ENCODE data around the gene DNAJC5G.
A peak's percentile ranks its signal among the peaks of the same experiment; 100 is the strongest.
"Not testable (repeated sequence)": the region's sequence is repeated elsewhere in the genome, so short reads cannot be mapped to it uniquely, and the experiment has no call there.

DNAJC5G gene

DNA sequence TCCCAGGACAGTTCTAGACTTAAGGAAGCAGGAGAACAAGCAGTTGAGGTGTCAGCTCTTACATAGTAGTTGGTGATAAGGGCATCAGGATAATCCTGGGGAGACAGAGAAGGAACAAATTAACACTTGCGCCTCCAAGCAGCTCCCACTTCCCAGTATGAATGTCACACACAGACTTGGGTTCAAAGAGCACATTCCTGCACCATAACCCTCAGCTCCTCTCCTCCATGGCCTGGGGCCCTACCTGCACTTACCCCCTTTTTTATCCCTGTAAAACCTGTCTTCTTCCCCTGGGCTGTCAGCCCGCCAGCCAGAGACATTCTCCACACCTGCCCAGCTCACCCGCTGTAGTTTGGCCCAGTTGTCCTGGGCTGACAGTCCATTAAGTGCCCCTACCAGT is 36.9 kb downstream of the DNAJC5G start:
- no peak for DNase-seq

DNA sequence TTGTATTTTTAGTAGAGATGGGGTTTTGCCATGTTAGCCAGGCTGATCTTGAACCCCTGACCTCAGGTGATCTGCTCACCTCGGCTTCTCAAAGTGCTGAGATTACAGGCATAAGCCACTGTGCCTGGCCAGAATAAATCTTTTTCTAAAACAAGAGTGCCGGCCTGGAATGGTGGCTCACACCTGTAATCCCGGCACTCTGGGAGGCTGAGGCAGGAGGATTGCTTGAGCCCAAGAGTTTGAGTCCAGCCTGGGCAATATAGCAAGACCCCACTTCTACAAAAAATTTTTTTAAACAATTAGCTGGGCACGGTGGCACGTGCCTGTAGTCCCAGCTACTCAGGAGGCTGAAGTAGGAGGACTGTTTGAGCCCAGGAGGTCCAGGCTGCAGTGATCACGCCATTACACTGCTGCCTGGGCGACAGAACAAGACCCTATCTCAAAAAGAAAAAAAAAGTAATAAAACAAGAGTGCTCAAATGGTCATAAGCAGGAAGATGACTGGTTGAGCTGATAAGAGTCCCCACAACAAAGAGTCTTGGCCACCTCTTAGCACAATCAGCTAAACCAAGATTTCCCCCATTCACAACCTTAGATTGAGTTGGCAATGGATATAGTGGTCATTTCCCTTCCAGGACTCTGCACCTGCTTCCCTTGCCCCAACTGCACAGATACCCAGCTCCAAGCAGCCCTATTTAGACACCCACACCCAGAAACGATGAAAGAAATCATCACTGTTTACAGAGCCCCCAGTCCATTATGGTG is 38.8 kb downstream of the DNAJC5G start:
- DNase-seq, result no peak

DNA sequence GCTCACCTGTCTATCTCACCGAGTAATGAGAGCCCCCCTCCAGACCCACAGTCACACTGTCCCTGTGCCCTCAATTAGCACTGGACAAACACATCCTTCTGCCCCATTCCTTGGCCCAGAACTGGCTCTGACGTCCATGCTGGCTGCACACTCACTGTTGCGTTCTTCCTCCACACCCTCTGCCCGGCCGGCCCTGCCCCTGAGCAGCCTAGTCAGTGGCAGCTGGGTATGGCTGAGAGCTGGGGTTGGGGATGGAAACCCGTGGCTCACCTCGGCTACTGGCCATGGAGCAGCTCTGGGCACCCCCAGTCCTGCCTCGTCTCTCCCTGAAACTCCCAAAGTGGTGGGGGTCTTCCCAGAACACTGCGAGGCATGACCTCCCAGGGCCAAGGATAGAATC is 39.5 kb downstream of the DNAJC5G start:
- DNase-seq, result no peak

DNA sequence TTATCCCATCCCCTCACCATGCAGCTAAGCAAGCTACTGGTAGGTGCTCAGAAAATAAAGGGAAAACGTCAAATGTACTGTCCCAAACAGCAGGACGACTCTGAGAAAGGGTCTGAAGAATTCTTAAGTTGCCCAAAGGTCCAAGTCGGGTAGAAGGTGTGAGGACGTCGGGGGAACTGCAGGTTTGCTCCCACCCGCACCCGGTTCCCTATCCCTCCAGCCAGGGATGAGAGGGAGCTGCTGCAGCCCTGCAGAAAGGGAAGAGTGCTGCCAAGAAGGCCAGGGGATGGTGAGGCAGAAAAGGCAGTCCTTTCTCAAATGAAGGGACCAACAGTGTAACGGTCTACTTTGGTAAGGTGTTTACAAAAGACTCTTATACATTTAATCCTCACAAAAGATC is 39.9 kb downstream of the DNAJC5G start:
- DNase-seq, result no peak

DNA sequence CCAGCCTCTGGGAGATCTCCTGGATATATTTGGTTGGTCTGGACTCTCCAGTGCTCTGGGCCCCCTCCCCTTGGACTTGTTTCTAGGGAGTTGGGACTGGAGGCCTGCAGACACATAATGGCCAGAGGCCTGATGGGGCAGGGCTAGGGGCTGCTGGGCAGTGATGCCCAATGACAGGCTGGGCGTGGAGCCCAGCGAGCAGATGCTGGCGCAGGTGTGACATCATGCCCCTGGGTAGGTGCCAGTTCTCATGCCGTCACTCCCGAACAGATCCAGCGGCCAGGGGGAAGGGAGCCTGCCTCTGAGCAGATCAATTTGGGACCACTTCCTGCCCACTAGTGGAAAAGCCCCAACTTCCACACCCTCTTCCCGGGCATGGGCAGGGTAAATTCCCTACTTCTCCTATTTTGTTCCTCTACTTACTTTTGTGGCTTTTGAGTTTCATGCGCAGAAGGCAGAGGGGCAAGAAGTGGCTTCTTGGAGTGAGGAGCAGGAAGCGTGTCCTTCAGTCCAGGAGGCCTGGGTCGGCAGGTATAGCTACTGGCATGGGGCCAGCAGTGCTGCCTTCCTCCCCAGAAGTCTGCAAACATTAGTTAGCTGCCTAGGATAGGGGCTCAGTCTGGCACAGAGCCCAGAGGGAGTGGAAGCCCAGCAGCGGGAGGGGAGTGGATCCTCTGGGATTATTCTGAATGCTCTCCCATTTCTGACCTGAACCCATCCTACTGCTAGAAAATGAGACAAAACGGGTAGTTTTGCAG is 41.6 kb downstream of the DNAJC5G start:
- DNase-seq, result no peak

DNA sequence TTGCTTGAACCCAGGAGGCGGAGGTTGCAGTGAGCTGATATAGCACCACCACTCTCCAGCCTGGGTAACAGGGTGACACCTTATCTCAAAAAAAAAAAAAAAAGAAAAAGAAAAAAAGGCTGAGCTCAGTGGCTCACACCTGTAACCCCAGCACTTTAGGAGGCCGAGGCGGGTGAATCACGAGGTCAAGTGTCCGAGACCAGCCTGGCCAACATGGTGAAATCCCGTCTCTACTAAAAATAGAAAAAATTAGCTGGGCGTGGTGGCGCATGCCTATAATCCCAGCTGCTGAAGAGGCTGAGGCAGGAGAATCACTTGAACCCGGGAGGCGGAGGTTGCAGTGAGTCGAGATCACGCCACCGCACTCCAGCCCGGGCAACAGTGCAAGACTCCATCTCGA is 44.6 kb downstream of the DNAJC5G start:
- DNase-seq, result not testable (repeated sequence)

DNA sequence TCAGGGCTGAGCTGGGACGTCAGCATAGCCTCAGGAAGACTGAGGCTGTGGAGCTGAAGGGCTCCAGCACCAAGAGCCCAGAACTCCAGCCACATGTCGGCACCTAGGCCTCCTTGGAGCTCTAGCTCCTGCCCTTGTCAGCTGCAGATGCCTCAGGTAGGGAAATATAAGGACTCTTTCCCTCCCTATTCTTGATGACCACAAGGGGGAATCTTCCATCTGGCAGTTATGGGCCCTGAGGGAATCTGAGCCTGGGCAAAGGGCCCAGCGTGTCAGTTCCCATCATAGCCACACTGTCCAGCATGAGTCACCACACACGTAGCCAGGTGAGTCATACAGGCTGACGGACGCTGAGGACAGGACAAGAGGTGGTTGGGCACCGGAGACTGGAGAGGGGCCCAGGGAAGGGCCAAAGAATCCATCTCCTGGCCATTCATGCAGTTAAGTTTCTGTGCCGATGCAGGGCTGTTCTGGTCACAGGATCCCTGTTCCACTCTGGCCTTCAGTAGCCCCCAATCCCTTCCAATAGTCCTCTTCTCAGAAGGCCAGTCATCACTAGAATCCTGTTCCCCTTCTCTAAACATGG is 45.8 kb downstream of the DNAJC5G start:
- DNase-seq, result no peak

DNA sequence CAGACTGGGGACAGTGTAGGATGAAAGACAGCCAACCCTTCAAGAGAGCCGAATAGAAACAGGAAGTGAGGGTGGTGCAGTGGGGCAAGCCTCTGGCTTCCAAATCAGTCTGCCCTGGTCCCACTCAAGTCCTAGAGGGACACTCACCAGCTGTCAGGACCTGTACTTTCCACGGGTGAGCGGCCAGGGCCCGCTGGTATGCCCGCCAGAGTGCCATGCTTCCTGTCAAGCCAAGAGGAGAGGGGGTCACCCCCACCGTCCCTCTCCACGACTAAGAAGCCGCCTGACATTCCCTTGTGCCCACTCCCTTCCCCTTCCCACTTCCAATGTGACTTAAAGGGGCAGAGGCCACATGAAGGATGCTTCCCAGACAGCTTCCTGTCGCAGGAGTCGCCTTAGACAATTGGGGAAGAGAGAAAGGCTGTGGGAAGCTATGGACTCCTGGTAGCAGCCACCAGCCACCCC is 47.1 kb downstream of the DNAJC5G start:
- DNase-seq, result peak; percentile 63

DNA sequence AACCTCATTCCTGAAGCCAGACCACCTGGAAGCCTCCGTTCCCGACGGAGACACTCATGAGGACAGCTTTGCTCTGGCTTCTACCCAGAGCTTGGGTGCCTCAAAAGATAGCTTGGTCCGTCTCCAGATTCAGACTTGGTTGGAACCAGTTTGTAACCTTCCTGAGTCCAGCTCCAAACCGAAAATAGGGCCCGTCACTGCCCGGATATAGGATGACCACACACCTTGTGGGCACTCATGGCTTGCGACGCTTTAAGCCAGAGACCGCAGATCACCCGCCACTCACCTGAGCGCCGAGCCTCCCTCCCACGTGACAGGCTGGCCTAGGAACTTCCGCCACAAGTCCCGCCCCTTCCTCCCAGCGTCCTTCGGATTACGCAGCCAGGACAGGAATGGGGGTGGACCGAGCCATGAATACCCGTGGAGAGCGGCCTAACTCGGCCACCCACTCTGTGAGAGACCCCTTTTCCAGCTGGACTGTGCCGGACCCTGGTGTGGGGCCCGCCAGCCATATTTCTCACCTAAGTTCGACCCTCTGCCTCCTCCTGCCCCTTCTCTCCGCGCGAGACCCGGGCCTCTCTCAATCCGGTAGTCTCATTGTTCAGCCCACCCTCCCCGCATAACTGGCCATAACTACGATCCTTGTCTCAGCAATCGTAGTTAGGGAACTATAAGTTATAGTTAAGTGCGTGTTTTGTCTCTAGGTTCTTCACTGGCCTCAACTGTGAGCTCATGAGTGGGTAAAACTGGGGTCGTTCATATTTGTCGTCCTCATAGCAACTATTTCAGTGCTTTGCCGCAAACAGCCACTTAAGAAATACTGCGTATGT is 47.7 kb downstream of the DNAJC5G start, which contains the start of gene MPV17:
Gene MPV17, minus strand, starts transcription at position 332 of the 830 bp plus-strand sequence. CDS start 580 bp downstream, outside the sequence.
- peak; percentile 91 for DNase-seq

DNA sequence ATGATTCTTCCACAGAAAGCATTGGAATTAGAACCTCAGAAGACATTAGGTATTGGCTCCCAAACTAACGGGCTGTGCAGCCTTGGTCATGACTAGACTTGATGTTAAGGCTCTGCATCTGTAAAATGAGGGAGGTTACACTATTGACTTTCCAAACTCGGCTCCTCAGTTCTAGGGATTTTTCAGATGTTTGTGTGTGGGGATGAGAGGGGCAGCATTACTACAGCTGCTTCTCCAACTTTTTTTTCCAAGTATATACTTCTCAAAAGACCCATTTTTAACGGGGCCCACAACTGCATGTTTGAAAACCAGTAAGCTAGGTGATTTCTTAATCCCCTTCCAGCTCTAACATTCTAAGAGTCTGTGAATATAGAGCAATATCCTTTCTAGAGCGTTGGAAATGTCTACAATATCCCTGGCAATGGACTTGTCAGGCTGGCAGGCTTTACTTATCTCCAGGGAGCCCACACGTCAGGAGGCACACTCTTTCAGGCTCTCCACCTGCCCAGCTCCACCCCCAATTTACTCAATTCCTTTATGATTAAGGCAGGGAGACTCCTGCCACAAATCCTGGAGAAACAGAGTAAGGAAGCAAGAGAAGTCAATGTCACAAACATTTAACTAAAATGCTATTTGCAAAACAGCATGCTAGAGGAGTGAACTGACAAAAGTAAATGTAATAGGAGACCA is 48.5 kb downstream of the DNAJC5G start:
- DNase-seq, result no peak

DNA sequence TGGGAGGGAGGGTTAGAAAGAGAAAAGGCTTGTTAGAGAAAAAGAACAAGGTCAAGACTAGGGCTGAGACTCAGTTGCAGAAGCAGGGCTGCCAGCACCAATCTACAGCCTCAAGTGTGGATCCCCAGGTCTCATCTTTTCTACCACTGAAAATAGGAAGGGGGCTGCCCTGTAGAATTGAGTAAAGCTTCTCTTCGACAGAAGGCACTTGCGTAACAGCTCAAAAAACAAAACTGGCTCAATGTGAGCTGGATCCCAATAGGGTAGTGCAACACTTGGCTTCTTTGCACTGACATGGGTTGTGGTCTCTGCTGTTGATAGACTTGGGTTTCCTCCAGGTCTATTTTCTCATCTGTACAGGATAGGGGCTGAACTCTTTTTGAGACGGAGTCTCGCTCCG is 49.5 kb downstream of the DNAJC5G start:
- no peak for DNase-seq

Data from activated CD8-positive, alpha-beta memory T cell treated with anti-CD3 and anti-CD28 coated beads, Interleukin-2, amount 50 U/mL, for 48 hours (primary cell).